ENCODE results near the gene FDX2. TPM values are rescaled to one million over a fixed set of nuclear protein-coding genes. Genes with fewer than 3 reads are reported as not detected.
A peak's percentile ranks its signal among the peaks of the same experiment; 100 is the strongest.
"Not testable (repeated sequence)": the region's sequence is repeated elsewhere in the genome, so short reads cannot be mapped to it uniquely, and the experiment has no call there.

The FDX2 gene
- total and polyA plus RNA-seq, 2 of the 13 experiments (the other 11 are each of a cell fraction or from before 2014, with no cell fraction given), result 21.0 to 24.7 TPM

DNA sequence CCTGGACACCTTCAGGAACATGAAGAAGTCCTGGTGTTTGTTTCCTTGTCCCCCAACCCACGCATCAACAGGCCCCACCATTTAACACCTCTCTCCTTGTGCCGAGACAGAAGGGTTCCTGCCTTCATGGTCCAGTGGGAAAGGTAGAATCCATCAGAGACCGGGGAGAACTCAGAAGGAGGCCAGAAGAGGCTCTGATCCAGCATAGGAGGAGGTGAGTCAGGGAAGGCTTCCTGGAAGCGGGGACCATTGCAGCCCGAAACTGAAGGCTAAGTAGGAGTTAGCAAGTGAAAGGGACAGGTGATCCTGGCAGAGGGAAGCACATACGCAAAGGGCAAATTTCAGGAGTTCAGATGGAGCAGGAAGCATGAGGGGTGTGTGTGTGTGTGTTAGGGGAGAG is 23.1 kb upstream of the FDX2 start (continued):
- TF ChIP-seq CBX5 (CRISPR knock-in tag; IDR thresholded peaks at IDR 0.05; ENCODE audit: borderline replicate concordance), result no peak

DNA sequence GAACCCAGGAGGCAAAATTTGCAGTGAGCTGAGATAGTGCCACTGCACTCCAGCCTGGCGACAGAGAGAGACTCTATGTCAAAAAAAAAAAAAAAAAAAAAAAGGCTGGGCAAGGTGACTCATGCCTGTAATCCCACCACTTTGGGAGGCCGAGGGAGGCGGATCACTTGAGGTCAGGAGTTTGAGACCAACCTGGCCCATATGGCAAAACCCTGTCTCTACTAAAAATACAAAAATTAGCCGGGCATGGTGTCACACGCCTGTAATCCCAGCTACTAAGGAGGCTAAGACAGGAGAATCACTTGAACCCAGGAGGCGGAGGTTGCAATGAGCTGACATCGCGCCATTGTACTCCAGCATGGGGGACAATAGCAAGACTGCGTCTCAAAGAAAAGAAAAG is 20.9 kb upstream of the FDX2 start:
- POLR2A ChIA-PET, result interaction anchor here (6.1 to 6.9 kb wide), 2 partner anchors 44 to 66 kb away, joined by 46 to 79 read pairs; partner anchors contain the start of genes ICAM1 and TYK2
- FAIRE-seq; H3K4me3 ChIP-seq (replicated peaks in 1 of 3; ENCODE audit: insufficient read depth in 1 of 3, low read depth in 2 of 3, low read length in 3 of 3); H3K9ac ChIP-seq (ENCODE audit: insufficient read depth, low read depth, low read length); H3K9me3 ChIP-seq (ENCODE audit: low read length); H3K27me3 ChIP-seq (ENCODE audit: control insufficient read depth in 1 of 2, insufficient read depth in 2 of 2, low read length in 2 of 2); ATAC-seq; H3K36me3 ChIP-seq (replicated peaks in 1 of 2; ENCODE audit: control insufficient read depth in 1 of 2, insufficient read depth in 2 of 2, low read length in 2 of 2); H2AFZ ChIP-seq (ENCODE audit: low read length); H3K4me2 ChIP-seq (ENCODE audit: low read depth, low read length); BruUV-seq (replicated peaks); H3K27ac ChIP-seq (ENCODE audit: extremely low read length, insufficient read depth, low read length); H4K20me1 ChIP-seq (ENCODE audit: insufficient read depth, low read length); DNase-seq (ENCODE audit: low spot score); CTCF ChIA-PET (ENCODE audit: low intra/inter-chr PET ratio, low total read pairs): not testable (repeated sequence)
- Histone ChIP-seq H3K4me1 (ENCODE audit: insufficient read depth, low read length) (peaks cover 62% of the 10 kb centered on the region), H3K79me2 (ENCODE audit: insufficient read depth, low read length) (peaks cover 24% of the 10 kb centered on the region)
- WGBS (ENCODE audit: low lambda C conversion rate), result 83% methylated on average over 9 of the region's 9 CpGs
- in situ Hi-C loops (cut with HindIII; ENCODE audit: extremely low pct_ligation_motif_present, low pct_unique_long_range_greater_than_20kb), result loop anchor here (5.0 kb wide), 1 partner anchor 46 kb away; the partner anchor contains the start of gene TYK2
- intact Hi-C loops (cut with micrococcal nuclease; ENCODE audit: unreplicated experiment), result loop anchor here (5.0 kb wide), 1 partner anchor 51 kb away; no protein-coding TSS in a partner anchor

DNA sequence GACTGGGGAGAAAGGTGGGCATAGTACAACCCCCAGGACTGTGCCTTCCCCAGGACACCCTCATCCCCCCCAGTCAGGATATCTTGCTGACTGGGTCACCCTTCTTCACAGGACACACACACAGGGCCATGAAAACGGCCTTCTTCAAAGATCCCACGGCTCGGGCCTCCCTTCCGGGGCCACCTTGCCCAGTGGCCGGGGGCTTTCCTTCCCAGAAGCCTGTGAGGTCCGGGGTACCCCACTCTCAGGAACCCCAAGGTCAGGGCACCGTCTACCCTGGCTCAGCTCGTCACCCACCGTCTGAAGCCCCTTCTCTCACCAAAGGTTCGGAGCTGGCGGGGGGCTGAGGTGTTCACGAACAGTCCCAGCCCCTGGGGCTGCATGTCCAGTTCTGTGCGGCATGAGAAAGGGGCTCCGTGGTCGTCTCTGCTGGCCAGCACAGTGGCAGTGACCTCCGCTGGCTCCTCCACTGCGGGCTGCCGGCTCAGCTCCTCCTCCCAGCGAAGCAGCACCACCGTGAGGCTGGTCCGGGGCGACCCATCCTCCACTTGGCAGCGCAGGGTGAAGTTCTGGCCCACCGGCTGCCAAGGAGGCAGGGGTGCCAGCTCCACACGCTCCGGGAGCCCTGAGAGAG is 19.7 kb upstream of the FDX2 start:
- Histone ChIP-seq H3K9ac (ENCODE audit: insufficient read depth, low read depth, low read length) (peak overlapping the region; percentile 59), H3K4me3 (replicated peaks in 1 of 3; ENCODE audit: insufficient read depth in 1 of 3, low read depth in 2 of 3, low read length in 3 of 3) (peak overlapping the region; percentile 39 to 89 (median 86)), H3K27ac (ENCODE audit: extremely low read length, insufficient read depth, low read length) (peak overlapping the region; percentile 26), H4K20me1 (ENCODE audit: insufficient read depth, low read length) (peaks cover 8% of the 10 kb centered on the region; the same call in 1 of the 2 replicates), H2AFZ (ENCODE audit: low read length) (no peak overlapping the region), H3K9me3 (ENCODE audit: low read length) (no peaks in the 10 kb centered on the region), H3K27me3 (ENCODE audit: control insufficient read depth in 1 of 2, insufficient read depth in 2 of 2, low read length in 2 of 2) (peaks cover 0 to 3% of the 10 kb centered on the region in 2 experiments; a peak in 2 of 5 replicates), H3K36me3 (replicated peaks in 1 of 2; ENCODE audit: control insufficient read depth in 1 of 2, insufficient read depth in 2 of 2, low read length in 2 of 2) (peaks cover under 1 to 5% of the 10 kb centered on the region in 2 experiments), H3K4me2 (ENCODE audit: low read depth, low read length) (peak overlapping the region; percentile 98), H3K79me2 (ENCODE audit: insufficient read depth, low read length) (peaks cover 31% of the 10 kb centered on the region), H3K4me1 (ENCODE audit: insufficient read depth, low read length) (peaks cover 60% of the 10 kb centered on the region)
- in situ Hi-C loops (cut with HindIII; ENCODE audit: extremely low pct_ligation_motif_present, low pct_unique_long_range_greater_than_20kb), result loop anchor here (5.0 kb wide), 1 partner anchor 47 kb away; the partner anchor contains the start of gene TYK2
- DNase-seq (ENCODE audit: low spot score), result no peak
- 6% methylated on average over 7 of the region's 26 CpGs for WGBS (ENCODE audit: low lambda C conversion rate)
- BruUV-seq (replicated peaks), result no TSS peak
- intact Hi-C loops (cut with micrococcal nuclease; ENCODE audit: unreplicated experiment), result loop anchor here (2.0 to 5.0 kb wide), 2 partner anchors 52 to 67 kb away; no protein-coding TSS in a partner anchor
- ChIA-PET CTCF (ENCODE audit: low intra/inter-chr PET ratio, low total read pairs) (no interaction called here), POLR2A (interaction anchor here (0.7 to 6.9 kb wide), 12 partner anchors 10 to 500 kb away, joined by 3 to 79 read pairs (median 16); partner anchors contain the start of genes FDX2, ICAM1, ICAM5 and TMED1)
- FAIRE-seq, result no peak
- peak; percentile 54 for ATAC-seq
- TF ChIP-seq ZNF337 (CRISPR knock-in tag; IDR thresholded peaks at IDR 0.05; ENCODE audit: borderline replicate concordance, low read depth) (no peak), THAP11 (CRISPR knock-in tag; IDR thresholded peaks at IDR 0.05) (peak; percentile 30; the same call in 1 of the 2 replicates), IRF2 (CRISPR knock-in tag; IDR thresholded peaks at IDR 0.05) (peak; percentile 59; the same call in 1 of the 2 replicates), MTA3 (CRISPR knock-in tag; IDR thresholded peaks at IDR 0.05) (no peak), ZNF672 (CRISPR knock-in tag; IDR thresholded peaks at IDR 0.05) (0 out of 2 replicates have a peak, but pooled peaks have one; percentile 46), ZNF225 (CRISPR knock-in tag; IDR thresholded peaks at IDR 0.05) (0 out of 2 replicates have a peak, but pooled peaks have one; percentile 15), ZNF772 (CRISPR knock-in tag; IDR thresholded peaks at IDR 0.05) (no peak)
- TF ChIP-seq, protein P1, sequence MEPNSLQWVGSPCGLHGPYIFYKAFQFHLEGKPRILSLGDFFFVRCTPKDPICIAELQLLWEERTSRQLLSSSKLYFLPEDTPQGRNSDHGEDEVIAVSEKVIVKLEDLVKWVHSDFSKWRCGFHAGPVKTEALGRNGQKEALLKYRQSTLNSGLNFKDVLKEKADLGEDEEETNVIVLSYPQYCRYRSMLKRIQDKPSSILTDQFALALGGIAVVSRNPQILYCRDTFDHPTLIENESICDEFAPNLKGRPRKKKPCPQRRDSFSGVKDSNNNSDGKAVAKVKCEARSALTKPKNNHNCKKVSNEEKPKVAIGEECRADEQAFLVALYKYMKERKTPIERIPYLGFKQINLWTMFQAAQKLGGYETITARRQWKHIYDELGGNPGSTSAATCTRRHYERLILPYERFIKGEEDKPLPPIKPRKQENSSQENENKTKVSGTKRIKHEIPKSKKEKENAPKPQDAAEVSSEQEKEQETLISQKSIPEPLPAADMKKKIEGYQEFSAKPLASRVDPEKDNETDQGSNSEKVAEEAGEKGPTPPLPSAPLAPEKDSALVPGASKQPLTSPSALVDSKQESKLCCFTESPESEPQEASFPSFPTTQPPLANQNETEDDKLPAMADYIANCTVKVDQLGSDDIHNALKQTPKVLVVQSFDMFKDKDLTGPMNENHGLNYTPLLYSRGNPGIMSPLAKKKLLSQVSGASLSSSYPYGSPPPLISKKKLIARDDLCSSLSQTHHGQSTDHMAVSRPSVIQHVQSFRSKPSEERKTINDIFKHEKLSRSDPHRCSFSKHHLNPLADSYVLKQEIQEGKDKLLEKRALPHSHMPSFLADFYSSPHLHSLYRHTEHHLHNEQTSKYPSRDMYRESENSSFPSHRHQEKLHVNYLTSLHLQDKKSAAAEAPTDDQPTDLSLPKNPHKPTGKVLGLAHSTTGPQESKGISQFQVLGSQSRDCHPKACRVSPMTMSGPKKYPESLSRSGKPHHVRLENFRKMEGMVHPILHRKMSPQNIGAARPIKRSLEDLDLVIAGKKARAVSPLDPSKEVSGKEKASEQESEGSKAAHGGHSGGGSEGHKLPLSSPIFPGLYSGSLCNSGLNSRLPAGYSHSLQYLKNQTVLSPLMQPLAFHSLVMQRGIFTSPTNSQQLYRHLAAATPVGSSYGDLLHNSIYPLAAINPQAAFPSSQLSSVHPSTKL (CRISPR knock-in tag; IDR thresholded peaks at IDR 0.05), result 0 out of 2 replicates have a peak, but pooled peaks have one; percentile 19
- TF ChIP-seq, protein P2, sequence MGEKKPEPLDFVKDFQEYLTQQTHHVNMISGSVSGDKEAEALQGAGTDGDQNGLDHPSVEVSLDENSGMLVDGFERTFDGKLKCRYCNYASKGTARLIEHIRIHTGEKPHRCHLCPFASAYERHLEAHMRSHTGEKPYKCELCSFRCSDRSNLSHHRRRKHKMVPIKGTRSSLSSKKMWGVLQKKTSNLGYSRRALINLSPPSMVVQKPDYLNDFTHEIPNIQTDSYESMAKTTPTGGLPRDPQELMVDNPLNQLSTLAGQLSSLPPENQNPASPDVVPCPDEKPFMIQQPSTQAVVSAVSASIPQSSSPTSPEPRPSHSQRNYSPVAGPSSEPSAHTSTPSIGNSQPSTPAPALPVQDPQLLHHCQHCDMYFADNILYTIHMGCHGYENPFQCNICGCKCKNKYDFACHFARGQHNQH (CRISPR knock-in tag; IDR thresholded peaks at IDR 0.05), result 0 out of 2 replicates have a peak, but pooled peaks have one; percentile 38
